AG04450 (cell line): ENCODE results near the gene CLSTN1. TPM values are rescaled to one million over a fixed set of nuclear protein-coding genes. Genes with fewer than 3 reads are reported as not detected.

Source experiments
- CTCF ChIA-PET: fragments of 300-600, 350-600 bp; formaldehyde crosslinking; extraction: SDS; loops from one replicate; lab custom pipeline; 2022; ENCODE audit warnings: antibody characterized with exemption, inconsistent platforms; lab: Charles Lee
- POLR2A ChIA-PET: fragments of 350-600 bp; formaldehyde crosslinking; extraction: SDS; loops from one replicate; lab custom pipeline; 2021; ENCODE audit warnings: antibody characterized with exemption, inconsistent platforms; lab: Yijun Ruan, JAX
- DNase-seq: peaks from one replicate; pipeline ENCODE4 v3.0.0-alpha.2; 2011; ENCODE audit warnings: low read depth, low spot score
- H3K27ac ChIP-seq: one replicate; pipeline ENCODE4 v1.5.1; 2012; ENCODE audit warnings: low read depth, low read length, control low read depth
- H3K27me3 ChIP-seq: one replicate; pipeline ENCODE4 v1.6.0; 2012; ENCODE audit warnings: low read length; ENCODE audit not compliant: control insufficient read depth, insufficient read depth
- H3K4me3 ChIP-seq: 2 replicates; pipeline ENCODE4 v1.5.1; 2011; ENCODE audit warnings: mild to moderate bottlenecking, low read depth, low read length, control low read depth
- H3K9me3 ChIP-seq: 2 replicates; pipeline ENCODE4 v1.5.1; 2012; ENCODE audit warnings: low read length; ENCODE audit not compliant: control insufficient read depth, insufficient read depth
- polyA plus RNA-seq: library from polyadenylated mRNA; depleted of rRNA; stranded (reverse); fragments of >200 nt; gene quantifications from 2 replicates; pipeline ENCODE4 v1.2.3, GENCODE V29; 2011
- TF ChIP-seq, protein P1 (sequence below): IDR thresholded peaks from 2 replicates; pipeline ENCODE4 v1.5.1; 2011; ENCODE audit warnings: low read depth, low read length, control low read depth, inconsistent platforms

The CLSTN1 gene
- polyA plus RNA-seq, 1 experiment = 35.2 TPM

DNA sequence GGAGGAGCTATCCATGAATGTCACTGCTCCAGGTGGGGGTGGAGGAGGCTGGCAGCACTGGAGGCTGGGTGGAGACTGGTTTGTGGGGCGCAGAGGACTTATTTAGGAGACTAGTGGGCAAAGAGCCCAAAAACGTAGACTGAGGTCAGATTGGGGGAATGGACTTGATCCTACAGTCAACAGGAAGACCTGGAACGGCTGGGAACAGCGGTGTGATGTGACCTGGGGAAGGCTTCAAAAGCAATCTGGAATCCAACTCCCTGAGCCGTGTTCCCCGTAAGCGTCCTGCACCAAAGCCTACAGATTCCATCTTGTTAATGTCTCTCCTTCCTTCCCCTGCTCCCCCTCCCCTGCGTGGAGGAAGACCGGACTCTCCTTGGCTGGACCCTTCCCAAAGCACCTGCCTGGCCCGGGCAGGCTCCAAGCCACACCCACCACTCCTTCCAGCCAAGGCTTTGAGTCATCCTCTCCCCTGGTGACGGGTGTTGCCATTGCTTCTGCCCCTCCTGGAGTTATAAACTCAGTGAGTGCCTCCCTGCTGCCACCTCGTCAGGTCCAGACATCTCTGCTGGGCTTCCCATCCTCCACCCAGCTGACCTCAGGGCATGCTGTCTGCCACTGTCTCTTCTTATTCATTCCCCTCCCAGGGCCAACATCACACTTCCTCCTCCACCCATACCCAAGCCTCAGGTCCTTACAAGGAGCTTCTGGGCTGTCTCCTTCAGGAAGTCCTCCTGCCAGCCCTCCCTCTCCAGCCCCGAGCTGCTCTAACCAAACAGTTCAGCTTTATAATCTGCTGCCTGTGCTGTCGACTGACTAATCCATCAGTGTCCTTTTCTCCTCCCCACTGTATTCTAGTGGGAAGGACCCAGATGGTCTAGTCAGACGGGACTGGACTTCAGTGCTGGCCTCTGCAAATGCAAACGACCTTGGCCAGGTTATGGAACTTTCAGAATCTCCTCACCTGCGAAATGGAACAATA is 1.6 kb upstream of the CLSTN1 start:
- H3K4me3 ChIP-seq = no peak overlapping the region
- H3K27me3 ChIP-seq = no peaks in the 10 kb centered on the region
- POLR2A ChIA-PET = interaction anchor here (0.6 kb wide), 1 partner anchor 245 kb away, joined by 4 read pairs; no protein-coding TSS in a partner anchor
- no peaks in the 10 kb centered on the region; the same call in 1 of the 2 replicates for H3K9me3 ChIP-seq
- CTCF ChIA-PET = interaction anchor here (1.0 kb wide), 1 partner anchor 41 kb away, joined by 3 read pairs; no protein-coding TSS in a partner anchor
- TF ChIP-seq, protein P1, sequence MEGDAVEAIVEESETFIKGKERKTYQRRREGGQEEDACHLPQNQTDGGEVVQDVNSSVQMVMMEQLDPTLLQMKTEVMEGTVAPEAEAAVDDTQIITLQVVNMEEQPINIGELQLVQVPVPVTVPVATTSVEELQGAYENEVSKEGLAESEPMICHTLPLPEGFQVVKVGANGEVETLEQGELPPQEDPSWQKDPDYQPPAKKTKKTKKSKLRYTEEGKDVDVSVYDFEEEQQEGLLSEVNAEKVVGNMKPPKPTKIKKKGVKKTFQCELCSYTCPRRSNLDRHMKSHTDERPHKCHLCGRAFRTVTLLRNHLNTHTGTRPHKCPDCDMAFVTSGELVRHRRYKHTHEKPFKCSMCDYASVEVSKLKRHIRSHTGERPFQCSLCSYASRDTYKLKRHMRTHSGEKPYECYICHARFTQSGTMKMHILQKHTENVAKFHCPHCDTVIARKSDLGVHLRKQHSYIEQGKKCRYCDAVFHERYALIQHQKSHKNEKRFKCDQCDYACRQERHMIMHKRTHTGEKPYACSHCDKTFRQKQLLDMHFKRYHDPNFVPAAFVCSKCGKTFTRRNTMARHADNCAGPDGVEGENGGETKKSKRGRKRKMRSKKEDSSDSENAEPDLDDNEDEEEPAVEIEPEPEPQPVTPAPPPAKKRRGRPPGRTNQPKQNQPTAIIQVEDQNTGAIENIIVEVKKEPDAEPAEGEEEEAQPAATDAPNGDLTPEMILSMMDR = no peak
- H3K27ac ChIP-seq = no peak overlapping the region
- DNase-seq = no peak

DNA sequence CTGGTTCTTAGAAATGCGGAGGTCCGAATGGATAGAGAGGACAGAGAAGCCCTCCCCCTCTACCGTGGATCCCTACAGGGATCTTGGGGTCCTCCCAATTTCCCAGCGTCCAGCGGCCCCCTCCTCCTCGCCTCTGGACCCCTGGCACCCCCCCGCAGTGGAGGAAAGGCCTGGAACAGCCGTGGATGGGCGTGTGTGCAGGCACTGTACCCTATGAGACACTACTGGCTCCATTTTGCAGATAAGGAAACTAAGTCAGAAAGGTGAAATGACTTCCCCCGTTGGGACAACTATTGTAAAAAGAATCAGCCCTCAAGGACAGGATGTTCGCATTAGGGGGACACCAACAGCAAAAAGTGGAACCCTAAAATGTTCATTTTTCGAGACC is 931 bp upstream of the CLSTN1 start:
- no peak for DNase-seq
- Histone ChIP-seq H3K27ac (no peak overlapping the region), H3K9me3 (no peaks in the 10 kb centered on the region; the same call in 1 of the 2 replicates), H3K4me3 (no peak overlapping the region), H3K27me3 (no peaks in the 10 kb centered on the region)
- TF ChIP-seq, protein P1 = no peak
- ChIA-PET POLR2A (no interaction called here), CTCF (no interaction called here)

DNA sequence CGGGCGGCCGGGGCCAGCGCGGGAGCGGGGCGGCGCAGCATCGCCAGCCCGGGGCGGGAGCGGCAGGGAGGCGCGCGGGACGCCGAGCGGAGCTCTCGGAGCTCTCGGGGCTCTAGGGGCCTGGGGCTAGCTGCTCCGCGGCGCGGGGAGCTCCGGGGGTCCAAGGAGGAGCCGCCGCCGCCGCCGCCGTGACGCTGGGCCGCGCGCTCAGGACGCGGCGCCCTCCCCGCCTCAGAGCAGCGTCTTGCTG is 147 bp downstream of the CLSTN1 start:
- CTCF ChIA-PET = no interaction called here
- TF ChIP-seq, protein P1 = no peak
- Histone ChIP-seq H3K4me3 (peak overlapping the region; percentile 97), H3K27ac (no peak overlapping the region), H3K27me3 (no peaks in the 10 kb centered on the region), H3K9me3 (no peaks in the 10 kb centered on the region; the same call in 1 of the 2 replicates)
- POLR2A ChIA-PET = interaction anchor here (0.5 kb wide), 1 partner anchor 622 kb away, joined by 3 read pairs; no protein-coding TSS in a partner anchor
- no peak for DNase-seq

DNA sequence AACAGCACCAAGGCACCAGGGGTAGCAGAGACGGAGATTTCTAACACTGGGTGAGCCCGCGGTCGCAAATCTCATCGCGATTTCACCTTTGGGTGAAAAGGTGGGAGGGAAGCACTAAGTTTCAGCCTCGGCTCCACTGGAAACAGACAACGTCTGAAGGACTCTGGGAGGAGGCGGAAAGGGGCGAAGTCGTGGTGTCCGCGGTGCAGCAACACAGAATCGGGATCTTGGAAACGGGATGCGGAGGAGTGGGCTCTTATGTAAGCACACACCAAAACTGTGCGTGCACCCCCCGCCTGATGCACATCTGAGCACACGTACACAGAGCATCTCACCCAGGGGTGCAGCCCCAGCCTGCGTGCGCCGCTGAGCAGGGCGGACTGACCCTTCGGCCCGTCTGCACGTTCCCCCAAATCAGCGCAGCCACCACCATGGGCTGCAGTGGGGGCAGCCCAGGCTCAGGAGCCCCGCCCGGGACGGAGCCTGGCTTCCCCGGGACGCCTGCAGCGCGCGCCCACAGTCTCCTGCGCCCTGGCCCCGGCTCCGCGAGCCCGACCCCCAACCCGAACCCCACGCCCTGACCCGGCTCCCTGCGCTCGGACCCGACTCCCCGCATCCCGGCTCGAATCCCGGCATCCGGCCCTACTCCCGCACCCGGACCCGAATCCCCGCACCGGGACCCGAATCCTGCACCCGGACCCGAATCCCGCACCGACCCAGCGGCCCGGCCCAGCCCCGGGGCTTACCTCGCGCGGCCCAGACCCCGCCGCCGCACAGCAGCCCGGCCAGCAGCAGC is 670 bp downstream of the CLSTN1 start:
- Histone ChIP-seq H3K9me3 (no peaks in the 10 kb centered on the region; the same call in 1 of the 2 replicates), H3K4me3 (peak overlapping the region; percentile 97), H3K27ac (peak overlapping the region; percentile 21), H3K27me3 (no peaks in the 10 kb centered on the region)
- CTCF ChIA-PET = interaction anchor here (1.1 kb wide), 1 partner anchor 51 kb away, joined by 3 read pairs; no protein-coding TSS in a partner anchor
- POLR2A ChIA-PET = interaction anchor here (0.5 kb wide), 1 partner anchor 621 kb away, joined by 3 read pairs; no protein-coding TSS in a partner anchor
- DNase-seq = no peak
- TF ChIP-seq, protein P1 = no peak
